Stimulated activated naive CD4-positive, alpha-beta T cell treated with Interleukin-2 at 50 U/mL for 16 hours (primary cell): ENCODE data around the gene CATSPER4.
"Not testable (repeated sequence)": the region's sequence is repeated elsewhere in the genome, so short reads cannot be mapped to it uniquely, and the experiment has no call there.

Experiments
- DNase-seq: peaks from one replicate; lab custom pipeline; 2025; lab: John Stamatoyannopoulos, UW

The CATSPER4 gene

DNA sequence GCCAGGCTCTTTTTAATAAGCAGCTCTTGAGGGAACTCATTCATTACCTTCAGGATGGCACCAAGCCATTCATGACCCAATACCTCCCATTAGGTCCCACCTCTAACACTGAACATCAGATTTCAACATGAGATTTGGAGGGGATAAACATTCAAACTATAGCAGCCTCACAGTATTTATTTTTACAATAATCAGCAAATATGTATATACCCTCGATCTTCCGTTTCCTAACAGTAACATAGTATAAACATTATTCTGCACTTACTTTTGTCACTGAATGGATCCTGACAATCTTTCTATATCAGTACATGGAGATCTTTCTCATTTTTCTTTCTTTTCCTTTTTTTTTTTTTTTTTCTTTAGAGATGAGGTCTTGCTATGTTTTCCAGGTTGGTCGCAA, 5.4 kb downstream of the CATSPER4 start:
- no peak for DNase-seq

DNA sequence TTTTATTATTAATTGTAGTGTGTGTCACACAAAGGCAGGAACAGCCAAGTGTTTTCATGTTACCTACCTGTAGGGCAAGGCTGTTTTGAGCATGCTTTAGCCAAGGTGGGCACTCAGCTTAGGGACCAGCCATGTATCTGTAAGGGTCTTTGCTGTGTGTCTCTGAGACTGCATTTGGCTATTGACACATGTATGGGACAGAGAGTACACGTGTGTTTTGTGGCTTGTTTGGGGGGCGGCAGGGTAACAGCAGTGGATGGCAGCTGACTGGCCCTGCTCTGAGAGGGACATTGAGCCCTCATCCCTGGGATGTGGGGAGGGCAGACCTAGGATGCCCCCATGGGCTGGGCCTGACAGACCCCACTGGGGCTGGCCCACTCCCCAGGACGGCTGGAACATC, 6.9 kb downstream of the CATSPER4 start:
- DNase-seq = no peak

DNA sequence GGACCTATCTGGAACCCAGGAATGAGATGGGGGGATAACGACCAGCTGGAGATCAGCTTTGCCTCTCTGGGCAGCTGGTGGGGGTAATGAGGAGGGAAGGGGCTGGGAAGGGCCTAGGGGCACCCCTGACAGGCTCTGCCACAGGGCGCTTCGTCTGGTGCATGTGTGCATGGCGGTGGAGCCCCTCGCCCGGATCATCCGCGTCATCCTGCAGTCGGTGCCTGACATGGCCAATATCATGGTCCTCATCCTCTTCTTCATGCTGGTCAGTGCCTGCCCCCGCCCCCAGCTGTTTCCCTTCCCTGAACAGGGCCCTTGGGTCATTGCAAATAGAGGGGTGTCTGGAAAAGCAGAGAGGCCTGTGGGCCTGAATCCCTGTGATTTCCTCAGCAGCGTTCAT, 7.4 kb downstream of the CATSPER4 start:
- no peak for DNase-seq

DNA sequence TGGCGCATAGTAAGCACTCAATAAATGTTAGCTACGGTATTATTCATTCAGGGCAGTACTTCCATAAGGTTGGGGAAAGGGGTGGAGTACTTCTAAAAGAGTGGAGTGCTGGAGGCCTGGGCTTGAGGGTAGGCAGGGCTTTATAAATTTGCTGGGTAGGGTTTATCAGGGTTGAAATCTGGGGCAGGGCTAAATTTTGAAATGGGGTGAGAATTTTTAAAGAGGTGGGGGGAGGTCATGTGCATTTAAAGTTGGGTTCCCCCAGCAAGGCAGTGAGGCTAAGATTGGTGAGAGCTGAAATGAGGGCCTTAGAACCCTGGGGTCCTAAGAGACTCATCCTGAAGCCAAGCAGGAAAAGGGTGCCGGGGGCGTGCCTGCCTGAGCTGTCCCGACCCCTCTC, 10.0 kb downstream of the CATSPER4 start:
- no peak for DNase-seq

DNA sequence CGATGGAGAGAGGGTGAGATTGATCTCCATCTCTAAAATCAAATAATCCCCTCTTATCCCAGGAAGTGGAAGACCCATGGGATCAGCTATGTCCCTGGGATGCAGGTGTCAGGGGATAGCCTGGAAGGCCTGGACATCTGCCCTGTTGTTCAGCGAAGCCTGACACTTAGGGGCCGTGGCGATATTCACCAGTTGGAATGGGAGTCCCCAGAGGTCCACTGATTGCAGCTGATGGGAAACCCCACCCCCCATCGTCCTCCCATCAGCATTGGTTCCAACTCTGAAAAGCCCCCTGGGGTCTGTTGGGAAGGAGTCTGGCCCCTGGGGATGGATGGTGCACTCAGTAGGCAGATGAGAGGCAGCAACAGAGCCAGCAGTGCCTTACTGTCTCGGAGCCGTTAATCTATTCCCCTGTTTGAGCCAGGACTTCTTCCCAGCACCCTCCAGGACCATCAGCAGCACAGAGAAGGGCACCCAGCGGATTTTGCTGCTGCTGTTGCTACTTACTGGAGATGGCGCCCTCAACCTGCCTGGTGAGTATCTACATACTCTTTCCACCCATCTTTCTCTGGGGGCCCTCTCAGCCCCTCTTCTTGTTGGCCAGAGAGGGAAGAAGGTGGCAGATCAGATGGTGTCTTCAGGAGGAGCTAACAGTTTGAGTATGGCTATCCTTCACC, 13.4 kb downstream of the CATSPER4 start:
- DNase-seq = no peak

DNA sequence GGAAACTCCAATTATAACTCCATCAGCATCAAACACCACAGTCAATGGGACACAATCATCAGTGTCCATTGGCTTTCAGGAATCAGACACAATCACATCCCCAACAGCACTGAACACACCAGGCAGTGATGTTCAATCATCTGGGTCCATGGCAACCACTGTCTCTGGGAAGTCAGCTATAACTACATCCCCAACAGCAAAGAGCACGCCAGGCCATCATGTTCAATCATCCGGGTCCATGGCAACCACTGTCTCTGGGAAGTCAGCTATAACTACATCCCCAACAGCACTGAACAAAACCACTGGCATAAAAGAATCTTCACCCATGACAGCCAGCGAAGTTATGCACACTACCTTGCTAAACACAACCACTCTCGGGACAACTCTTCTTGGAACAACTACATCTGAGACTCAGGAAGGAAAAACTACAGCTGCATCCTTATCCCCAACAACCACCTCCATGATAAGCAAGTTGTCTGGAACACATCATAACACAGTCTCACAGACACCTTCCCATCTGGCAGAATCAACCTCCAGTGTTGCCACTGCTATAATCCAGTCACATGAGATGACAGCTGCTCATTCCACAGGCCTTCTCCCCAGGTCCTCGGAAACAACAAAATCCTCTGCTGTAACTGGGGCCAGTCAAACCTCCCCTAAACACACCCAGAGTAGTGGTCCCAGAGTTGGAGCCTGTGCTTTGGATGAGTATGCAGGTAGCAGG, 19.9 kb downstream of the CATSPER4 start:
- DNase-seq = no peak

DNA sequence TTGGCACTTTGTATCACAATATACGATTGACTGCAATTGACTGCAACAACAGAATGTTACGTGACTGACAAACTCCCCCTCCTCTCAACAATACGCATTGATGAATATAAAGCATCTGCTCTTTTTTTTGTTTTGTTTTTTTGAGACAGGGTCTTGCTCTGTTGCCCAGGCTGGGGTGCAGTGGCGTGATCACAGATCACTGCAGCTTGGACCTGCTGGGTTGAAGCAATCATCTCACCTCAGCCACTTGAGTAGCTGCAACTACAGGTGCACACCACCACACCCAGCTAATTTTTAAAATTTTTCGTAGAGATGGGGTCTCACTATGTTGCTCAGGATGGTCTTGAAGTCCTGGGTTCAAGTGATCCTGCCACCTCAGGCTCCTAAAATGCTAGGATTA, 22.3 kb downstream of the CATSPER4 start:
- no peak for DNase-seq

DNA sequence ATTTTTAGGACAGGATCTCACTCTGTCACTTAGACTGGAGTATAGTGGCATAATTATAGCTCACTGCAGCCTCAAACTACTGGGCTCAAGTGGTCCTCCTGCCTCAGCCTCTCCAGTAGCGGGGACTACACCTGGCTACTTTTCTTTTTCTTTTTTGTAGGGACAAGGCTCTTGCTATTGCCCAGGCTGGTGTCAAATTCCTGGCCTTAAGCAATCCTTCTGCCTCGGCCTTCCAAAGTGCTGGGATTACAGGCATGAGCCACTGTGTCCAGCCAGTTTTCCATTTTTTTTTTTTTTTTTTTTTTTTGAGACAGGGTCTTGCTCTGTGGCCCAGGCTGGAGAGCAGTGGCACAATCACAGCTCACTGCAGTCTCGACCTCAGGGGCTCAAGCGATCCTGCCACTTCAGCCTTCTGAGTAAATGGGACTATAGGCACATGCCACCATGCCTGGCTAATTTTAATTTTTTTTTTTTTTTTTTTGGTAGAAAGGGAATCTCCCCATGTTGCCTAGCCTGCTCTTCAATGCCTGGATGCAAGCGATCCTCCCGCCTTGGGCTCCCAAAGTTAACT, 23.0 kb downstream of the CATSPER4 start:
- no peak for DNase-seq

DNA sequence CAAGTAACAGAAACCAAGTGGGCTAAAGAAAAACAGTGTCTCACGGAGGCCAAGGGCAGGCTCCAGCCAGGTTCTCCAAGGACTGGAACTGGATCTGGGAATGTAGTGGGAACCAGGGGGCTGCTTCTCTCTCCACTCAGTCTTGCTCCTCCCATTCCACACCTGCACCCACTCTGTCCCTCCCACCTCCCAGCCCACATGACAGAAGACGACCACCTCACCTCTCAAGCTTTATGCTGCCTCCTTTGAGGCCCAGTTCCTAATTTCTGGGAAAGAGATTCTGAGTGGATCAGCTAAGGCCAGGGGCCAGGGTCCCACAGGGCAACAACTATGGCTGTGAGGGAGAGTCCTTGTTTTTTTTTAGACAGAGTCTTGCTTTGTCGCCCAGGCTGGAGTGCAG, 24.8 kb downstream of the CATSPER4 start:
- DNase-seq = no peak

DNA sequence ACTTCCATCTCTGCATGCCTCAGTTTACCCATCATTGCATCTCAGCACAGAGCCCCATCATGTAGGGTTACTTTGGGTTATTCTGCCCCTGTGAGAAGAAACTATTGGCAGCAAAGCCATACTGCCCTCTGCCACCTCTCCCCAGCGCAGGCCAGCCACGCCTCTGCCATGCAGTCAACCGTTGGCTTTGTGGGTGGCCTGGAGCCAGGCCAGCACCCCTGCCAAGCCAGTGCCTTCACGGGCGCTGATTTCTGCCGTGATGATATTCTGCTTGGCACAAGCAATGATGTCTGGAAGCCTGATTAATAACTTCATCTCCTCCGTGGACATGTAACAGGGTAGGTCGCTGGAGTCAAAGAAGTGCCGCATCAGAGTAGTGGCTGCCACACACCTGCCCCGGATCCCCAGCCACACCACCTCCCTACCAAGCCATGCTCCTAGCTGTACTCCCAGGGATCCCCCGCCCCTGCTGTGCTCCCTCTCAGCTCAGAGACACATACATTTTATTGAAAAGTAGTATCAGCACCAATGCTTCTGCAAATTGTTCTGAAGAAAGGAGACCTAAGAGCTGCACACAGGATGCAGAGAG, 28.6 kb downstream of the CATSPER4 start:
- no peak for DNase-seq

DNA sequence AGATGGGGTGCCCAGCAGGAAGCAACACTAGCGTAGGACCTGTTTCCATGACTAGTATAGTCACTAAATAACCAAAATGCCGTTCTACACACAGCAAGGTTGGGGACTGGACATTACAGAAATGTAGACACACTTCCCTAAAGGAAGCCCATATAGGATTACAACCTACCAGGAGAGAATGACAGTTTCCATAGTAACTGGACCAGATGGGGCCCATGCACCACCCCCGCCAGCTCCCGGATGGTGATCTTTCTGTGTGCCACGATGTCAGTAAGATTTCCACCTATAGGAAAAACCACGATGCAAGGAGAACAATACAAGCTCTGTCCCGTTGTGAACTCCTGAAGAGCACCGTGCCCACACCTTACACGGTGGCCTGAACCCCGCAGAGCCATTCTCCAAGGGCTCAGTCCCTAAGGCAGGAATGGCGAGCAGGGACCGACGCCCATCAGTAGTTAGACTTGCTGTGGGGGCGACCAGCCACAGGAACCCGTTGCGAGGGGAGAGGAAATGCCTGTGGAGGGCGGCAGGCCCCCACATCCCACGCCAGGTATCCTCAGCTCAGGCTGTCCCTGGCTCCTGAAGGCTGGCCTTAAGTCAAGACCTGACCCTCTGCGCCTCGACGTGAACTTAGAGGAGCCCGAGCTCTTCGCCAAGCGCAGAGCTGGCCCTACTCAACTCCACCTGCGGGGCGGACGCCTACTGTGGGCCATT, 30.0 kb downstream of the CATSPER4 start:
- no peak for DNase-seq

DNA sequence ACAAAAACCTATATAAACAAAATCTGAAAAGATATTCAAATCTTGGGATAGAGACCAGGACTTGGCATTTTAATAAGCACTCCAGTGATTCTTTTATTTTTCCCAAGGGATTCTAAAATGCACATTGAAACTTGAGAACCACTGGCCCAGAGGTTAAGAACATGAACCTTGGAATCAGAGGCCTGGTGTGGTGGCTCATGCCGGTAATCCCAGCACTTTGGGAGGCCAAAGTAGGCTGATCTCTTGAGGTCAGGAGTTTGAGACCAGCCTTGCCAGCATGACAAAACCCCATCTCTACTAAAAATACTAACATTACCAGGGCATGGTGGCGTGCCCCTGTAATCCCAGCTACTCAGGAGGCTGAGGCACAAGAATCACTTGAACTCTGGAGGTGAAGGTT, 30.7 kb downstream of the CATSPER4 start:
- DNase-seq = no peak

DNA sequence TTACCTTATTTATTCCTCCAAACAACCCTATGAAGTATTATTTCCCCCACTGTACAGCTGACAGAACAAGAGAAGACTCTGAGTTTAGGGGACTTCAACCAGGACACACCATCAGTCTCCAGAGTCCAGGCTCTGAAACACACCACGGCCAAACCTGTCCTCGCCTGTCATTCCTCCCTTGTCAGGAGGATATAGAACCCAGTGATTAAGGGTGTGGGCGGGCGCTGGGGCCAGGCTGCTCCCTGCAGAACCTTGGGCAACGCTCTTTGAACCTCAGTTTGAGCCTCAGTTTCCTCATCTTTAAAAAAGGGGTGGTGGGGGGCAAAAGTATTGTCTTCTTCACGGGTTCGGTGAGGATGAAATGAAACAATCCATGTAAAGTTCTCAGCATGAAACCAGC, 34.2 kb downstream of the CATSPER4 start:
- DNase-seq = no peak

DNA sequence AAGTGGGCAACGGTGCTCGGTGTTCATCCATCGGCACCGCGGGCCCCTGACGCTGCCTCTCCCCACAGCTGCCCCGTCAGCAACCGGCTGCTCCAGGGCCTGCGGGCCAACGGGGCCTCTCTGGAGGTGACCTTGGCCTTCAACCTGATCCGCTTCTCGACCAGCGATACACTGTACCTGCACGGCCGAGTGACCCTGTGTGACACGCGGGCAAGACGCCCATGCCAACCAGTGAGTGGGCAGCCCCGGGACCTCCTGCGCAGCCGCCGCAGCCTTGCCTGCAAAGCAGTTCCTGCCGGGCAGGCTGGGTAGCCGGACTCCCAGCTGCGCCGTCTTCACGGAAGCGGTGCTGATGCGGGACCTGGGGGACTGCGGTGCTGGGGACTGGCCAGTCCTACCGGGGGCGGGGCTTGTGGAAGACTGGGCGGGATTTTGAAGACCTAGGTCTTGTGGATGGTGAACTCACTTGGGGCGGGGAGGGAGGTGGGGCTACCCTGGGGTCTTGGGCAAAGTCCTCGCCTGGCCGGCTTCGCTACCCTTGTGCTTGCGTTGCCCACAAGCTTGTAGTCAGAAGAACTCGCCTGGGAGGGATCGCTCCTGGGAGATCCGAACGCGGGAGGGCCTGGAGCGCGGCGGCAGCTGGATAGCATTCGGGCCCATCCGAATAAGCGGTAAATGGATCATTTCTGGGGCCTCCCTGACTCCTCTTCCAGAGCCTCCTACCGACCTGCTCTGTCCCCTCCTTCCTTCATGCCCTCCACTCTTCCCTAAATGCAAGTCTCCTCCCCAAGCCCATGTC, 34.8 kb downstream of the CATSPER4 start:
- peak; percentile 27 for DNase-seq

DNA sequence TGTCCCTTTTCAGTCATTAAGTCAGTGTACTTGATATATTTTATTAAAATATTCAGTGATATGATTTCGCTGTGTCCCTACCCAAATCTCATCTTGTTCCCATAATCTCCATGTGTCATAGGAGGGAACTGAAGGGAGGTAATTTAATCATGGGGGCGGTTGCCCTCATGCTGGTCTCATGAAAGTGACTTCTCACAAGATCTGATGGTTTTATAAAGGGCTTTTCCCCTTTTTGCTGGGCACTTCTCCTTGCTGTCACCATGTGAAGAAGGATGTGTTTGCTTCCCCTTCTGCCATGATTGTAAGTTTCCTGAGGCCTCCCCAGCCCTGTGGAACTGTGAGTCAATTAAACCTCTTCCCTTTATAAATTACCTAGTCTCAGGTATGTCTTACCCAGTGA, 40.3 kb downstream of the CATSPER4 start:
- not testable (repeated sequence) for DNase-seq

DNA sequence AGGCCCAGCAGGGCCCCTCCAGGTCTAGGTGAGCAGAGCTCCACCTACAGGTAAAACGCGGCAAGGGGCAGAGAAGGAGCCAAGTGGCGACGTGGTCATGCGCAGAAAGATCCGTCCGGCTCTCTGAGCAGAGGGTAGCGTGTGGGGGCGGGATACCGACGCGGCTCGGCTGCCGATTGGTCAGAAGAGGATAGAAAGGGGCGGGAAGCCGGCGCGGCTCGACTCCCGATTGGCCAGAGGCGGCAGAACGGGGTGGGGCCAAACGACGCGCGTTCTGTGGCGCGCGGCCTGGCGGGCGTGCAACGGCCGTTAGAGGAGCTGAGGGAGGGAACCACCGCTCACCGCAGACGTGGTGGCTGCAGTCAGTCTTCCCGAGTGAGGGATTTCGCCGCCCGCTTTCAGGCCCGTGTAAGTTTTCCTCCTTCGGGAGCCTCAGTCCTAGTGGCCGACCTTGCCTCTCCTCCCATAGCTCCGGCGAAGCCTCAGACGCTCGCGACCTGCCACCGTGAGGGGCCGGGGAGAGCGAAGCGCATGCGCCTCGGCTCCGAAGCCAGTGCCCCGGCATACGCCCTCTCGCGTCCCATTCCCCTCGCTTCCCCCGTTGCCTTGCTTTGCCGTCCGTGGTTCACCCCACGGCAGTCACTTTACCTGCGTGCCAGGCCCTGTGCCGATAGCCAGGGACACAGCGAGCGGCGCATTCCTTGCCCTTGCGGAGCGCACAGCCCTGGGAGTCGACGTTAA, 43.7 kb downstream of the CATSPER4 start, which contains the start of gene CEP85:
TSS of gene CEP85 (plus strand) at position 298 of the 741 bp plus-strand sequence. CDS start 5,584 bp downstream, outside the sequence.
- DNase-seq = peak; percentile 97

DNA sequence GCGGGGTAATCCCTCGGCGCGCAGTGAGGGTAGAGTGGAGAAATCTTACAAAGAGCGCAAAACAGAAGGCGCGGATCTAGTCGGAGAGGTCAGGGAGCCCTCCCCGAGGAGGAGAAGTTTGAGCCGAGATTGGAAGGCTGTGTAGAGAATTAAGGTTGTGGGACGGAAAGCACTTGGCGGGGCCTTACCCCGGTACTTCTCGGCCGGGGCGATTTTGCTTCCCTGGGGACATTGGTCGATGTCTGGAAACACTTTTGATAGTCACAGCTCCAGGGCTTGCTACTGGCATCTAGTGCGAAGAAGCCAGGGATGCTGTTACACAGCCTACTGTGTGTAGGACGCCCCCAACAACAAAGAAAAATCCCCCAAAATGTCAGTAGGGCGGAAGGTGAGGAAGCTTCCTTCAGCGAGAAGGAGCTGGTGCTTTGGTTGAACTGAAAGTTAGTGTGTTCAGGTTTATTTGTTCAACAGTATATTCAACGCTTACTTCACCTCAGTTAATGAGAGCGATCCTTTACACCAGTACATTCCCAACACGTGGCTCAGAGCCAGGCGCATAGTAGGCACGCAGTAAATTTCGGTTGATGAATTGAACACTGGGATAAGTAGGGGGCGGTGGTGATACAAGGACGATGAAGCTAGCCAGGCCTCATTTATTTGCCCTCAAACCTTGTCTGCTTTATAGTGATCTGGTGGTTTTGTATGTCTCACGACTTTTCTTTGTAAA, 44.4 kb downstream of the CATSPER4 start:
- DNase-seq = no peak

DNA sequence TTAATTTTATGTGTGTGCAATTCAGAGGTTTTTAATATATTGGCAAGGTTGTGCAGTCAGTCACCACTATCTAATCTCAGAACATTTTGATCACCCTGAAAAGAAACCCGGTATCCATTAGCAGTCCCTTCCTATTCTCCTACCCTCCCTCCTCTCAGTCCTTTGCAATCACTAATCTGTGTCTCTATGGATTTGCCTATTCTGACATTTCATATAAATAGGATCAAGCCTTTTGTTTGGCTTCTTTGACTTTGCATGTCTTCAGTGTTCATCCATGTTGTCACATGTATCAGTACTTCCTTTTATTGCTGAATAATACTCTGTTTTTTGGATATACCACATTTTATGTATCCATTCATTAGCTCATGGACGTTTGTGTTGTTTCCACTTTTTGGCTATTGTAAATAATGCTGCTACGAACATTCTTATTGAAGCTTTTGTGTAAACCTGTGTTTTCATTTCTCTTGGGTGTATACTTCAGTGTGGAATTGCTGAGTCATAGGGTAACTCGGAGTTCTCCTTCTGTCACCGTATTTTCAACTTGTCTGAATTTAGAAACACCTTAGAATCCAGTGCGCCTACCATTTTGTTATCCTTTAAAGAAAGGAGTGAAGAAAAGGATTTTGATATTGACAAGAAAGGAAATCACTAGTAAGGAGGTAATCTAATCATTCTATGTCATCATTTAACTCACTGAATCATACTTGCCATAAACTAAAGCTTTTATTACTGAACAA, 47.0 kb downstream of the CATSPER4 start:
- DNase-seq = no peak

DNA sequence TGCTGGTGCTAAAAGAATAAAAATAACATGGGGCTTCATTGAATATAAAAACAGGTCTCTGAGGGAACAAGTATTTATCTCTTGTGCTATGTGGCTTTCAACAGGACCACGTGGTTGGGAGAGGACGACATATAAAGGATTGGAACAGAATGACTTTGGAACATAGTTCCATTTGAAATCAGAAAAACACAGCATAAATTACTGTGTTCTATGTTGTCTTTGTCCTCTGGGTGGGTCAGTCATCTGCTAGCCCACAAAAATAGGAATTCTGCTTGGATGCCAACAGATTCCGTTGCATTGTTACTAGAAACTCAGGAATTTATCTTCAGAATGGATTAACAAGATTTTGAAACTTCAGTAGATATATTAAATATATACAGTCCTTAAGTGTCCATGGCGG, 49.5 kb downstream of the CATSPER4 start:
- DNase-seq = no peak
